ENCODE data around the gene DHX57.

Gene DHX57

GRCh38 chr2:38875576-38876367, at the start of gene DHX57, which contains the start of gene MORN2:
DHX57 (minus strand) TSS chr2:38875934; CDS start chr2:38868405, 7,529 bp downstream.
MORN2 (plus strand) TSS chr2:38875976.
- DNase-seq: peak; percentile 83

GRCh38 chr2:38922902-38923301, 47.2 kb upstream of the DHX57 start:
- no peak for DNase-seq

DNA sequence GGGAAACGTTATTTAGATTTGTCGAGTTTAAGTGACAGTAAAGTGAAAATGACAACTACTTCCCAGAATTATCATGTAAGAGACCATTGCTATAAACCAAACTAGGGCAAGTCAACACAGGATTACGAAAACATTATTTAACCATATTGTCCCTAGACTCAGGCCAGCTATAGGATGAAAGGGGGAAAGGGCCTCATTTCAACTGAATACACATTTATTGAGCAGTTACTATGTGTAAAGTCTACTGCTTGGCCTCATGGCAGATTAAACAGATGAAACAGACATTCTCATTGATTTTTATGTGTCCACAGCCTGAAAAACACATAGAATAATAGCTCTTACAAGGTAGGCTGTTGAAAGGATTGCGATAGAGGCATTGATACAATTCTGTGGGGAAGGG, 46.7 kb upstream of the DHX57 start:
- no peak for DNase-seq

- DNase-seq: no peak
Observed at GRCh38 chr2:38912619-38913018, 36.9 kb upstream of the DHX57 start.

GRCh38 chr2:38911191-38911590, 35.5 kb upstream of the DHX57 start:
- no peak for DNase-seq

GRCh38 chr2:38909872-38910271, 34.1 kb upstream of the DHX57 start:
- DNase-seq: no peak

DNA sequence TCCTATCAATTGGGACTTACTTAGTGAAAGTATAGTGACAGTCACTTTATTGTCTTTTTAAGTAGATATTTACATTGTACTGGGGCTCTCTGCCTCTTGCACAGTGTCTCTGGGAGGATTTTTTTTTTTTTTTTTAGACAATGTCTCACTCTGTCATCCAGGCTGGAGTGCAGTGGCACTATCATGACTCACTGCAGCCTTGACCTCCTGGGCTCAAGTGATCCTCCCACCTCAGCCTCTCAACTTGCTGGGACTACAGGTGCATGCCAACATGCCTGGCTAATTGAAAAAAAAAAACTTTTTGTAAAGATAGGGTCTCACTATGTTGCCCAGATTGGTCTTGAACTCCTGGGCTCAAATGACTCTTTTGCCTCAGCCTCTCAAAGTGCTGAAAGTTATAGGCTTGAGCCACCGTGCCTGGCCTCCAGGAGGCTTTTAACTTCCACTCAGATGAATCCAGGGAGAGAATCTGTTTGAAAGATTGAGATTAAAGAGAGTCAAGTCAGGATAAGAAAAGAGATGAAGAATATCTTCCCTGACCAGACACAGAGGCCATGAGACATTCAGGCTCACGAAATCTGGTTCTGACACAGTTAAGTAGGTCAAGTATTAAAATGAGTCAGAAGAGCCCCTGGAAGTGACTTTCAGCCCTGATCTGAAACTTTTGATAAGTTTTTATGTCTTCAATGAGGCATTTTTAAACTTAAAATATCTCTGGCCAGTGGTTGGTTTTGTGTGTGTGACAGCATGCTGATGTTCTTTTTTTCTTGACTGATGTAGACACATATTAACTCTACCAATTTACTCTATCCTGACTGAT, 32.2 kb upstream of the DHX57 start:
- no peak for DNase-seq

- DNase-seq: no peak
Observed at GRCh38 chr2:38907242-38907641, 31.5 kb upstream of the DHX57 start.

DNA sequence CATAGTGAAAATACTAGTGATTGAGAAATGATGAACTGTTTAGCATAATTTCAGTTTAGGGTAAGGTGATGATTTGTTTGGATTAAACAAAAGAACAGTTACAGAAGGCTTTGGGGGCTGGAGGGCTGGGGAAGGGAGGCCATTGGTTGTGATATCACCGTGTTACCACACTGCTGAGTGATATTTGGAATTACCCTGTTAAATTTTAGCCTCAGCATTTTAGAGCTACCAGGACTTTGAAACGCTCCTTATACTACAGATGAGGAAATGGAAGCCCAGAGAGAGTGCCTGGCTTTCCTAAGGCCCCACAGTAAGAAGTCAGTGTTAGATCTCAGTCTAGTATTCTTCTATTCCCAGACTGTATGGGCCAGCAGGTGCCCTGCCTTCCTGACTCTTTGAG, 29.5 kb upstream of the DHX57 start:
- no peak for DNase-seq

DNA sequence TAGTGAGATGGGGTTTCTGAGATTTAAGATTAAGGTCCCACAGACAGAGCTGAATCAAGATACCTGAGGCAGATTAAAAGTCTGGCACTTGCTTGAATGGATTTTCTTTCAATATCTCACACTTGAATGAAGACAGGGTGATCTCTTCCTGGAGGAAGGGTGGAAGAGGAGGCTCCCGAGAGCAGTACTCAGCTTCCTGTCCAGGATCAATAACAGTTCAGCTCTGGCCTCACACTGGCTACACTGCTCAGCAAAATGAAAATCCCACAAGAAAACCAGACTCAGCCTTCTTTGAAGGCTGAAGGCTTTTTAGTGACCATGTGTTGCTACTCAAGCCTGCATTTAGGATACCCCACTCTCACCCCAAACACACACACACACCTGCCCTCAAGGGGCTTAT, 25.0 kb upstream of the DHX57 start:
- no peak for DNase-seq

DNA sequence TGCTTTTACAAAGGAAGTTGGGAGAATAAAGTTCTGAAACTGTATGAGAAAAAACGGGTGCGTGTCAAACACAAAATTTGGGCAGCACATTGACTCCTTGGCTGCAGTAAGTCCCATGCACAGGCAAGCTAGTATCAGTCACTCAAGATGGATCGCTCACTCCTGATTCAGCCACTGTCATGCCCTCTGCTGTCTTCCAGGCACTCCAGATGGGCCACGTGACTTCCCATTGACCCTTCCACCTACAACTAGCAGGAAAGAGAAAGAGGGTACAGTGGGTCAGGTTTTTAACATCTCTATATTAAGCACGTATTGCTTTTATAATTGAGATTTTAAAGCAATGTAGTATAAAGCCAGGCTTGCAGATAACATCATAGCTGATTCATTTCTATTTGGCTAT, 22.5 kb upstream of the DHX57 start:
- no peak for DNase-seq

GRCh38 chr2:38892819-38893218, 17.1 kb upstream of the DHX57 start:
- DNase-seq: no peak

DNA sequence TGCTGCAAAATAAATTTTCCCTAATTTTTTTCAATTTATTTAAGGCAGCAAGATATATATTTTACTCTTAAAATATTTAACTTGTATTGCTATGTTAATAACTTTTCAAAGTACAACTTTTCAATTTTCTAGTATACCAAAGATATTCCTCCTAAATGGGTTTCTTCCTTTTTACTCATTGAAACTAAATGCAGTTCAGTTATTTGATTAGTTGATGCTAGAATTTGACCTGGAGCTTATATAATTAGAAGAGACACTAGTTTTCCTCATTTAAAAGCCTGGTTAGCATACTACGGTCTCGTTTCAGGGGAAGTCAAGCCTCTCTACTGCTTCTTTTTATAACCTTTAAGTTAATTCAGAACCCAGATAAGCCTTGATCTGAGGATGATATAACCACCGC, 13.8 kb upstream of the DHX57 start, which contains the start of gene ARHGEF33:
Gene ARHGEF33, plus strand, starts transcription at position 301 of the 400 bp plus-strand sequence. CDS start 29,573 bp downstream, outside the sequence.
- no peak for DNase-seq

- DNase-seq: no peak
Observed at GRCh38 chr2:38889045-38889444, 13.3 kb upstream of the DHX57 start.

DNA sequence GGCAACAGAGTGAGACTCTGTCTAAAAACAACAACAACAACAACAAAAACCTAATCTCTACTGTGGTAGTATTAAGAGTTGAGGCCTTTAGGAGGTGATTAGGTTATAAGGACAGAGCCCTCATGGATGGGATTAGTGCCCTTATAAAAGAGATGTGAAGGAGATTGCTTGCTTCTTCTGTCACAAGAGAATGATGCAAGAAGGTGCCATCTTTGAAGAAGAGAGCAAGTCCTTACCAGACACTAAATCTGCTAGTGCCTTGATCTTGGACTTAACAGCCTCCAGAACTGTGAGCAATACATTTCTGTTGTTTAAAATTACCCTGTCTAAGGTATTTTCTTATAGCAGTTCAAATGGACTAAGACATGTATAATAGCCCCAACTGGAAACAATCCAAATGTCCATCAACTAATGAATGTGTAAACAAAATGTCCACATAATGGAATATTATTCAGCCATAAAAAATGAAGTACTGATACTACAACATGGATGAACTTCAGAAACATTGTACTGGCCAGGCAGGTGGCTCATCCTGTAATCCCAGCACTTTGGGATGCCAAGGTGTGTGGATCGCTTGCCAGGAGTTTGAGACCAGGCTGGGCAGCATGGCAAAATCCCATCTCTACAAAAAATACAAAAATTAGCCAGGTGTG, 12.3 kb upstream of the DHX57 start:
- DNase-seq: no peak

- no peak for DNase-seq
Observed at GRCh38 chr2:38887347-38887746, 11.6 kb upstream of the DHX57 start.

DNA sequence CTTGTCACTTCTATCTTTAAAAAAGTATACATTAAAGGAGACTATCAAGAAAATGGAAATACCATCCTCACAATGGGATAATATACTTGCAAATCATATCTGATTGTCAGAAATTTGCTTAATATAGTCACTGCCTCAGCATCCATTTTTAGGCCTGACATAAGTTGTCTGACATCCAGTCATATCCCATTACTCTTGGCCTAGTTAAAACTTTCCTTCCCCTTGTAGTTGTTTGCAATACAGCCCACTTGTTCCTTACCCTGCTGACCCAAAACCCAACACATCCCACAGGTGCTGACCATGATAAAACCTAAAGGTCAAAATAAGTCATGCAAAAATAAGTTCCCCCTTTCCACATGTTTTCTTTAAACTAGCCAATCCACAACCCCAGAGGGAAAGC, 10.3 kb upstream of the DHX57 start:
- DNase-seq: no peak

DNA sequence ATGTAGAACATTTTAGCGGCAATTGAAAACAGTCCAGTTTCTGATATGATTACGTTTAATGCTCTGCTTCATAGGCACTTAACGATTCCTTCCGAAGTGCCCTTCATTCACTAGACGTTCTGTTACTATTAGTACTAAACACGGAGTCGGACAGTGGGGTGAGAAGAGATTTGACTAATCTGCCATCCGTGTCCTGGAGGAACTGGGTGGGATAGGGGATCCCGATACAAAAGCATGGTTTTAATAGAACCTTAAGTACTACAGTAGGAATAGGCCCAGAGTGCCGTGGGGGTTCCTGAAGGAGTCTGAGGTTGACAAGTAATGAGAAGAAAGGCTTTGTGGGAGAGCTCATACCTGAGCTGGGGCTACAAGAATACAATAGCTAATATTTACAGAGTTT, 673 bp upstream of the DHX57 start:
- DNase-seq: no peak

DNA sequence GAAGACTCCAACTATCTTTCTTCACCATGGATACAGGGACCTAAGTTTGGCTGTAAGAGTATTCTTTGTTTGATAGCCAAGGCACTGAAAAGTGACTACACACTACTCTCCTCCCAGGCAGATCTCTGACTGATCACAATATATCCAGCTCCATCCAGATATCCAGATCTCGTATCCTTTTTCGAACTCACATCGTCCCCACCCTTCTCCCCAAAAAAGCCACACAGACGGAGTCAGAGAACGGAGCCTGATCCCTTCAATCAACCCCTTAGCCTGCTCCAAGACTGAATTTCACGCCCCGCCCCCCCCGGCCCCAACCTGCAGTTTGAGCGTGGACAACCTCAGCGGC, 533 bp downstream of the DHX57 start:
- no peak for DNase-seq

DNA sequence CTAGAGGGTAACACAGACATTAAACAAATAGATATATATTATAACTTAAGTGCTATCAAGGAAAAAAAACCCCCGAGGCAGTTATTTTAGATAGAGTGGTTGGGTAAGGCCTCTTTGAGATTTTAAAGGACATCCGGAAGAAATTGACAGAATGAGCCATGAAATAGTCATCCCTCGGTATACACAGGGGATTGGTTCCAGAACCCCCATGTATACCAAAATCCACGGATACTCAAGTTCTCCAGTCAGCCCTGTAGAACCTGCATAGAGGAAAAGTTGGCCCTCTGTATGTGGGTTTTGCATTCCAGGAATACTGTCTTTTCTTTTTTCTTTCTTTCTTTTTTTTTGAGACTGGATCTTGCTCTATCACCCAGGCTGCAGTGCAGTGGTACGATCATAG, 2.0 kb downstream of the DHX57 start:
- DNase-seq: no peak

DNA sequence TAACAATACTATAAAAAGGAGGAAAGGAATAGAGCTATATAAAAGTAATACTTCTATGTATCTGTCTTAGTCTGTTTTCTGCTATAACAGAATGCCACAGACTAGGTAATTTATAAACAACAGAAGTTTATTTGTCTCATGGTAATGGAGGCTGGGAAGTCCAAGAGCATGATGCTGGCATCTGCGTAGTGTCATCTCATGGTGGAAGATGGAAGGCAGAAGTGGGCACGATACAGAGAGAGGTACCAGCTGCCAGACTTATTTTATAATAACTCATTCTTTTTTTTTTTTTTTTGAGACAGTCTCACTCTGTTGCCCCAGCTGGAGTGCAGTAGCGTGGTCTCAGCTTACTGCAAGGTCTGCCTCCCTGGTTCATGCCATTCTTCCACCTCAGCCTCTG, 4.3 kb downstream of the DHX57 start:
- DNase-seq: no peak

GRCh38 chr2:38866773-38867443, 8.8 kb downstream of the DHX57 start:
- no peak for DNase-seq

DNA sequence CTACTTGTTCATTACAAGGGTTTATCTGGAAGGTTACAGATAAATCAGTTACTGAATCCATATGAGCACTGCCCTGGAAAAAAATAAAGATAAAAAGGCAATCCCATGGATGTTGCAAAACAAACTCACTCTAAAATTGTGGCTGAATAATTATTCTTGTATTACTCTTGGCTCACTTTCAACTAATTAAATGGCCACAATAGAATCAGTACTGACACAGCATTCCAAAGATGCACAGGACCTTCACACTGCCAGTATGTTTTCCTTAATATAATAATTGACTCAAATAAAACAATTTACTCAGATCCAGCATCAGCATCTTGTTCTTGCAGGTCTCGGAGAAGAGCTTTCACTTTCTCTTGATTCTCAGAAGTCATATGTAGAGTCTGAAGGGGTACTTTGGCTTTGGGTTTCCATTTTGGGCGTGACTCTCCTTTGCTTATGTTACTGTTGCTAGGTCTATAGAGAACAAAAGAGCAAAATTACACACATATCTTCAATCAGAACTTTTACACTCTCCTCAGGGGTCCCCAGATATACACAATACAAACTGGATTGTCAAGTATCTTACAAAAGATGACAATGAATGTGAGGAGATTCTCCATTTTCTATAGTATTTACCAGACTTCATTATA, 12.6 kb downstream of the DHX57 start:
- no peak for DNase-seq

All from CD4-positive, alpha-beta T cell treated with Interleukin-15 for 1 hour (primary cell).